EL (cell line): ENCODE data around the gene PABPC3.

Source experiments
- DNase-seq: peaks from one replicate; pipeline ENCODE4 v3.0.0-alpha.2; 2016

Gene PABPC3

GRCh38 chr13:25112695-25113255 is 16.8 kb downstream of the PABPC3 start:
- DNase-seq: no peak

DNA sequence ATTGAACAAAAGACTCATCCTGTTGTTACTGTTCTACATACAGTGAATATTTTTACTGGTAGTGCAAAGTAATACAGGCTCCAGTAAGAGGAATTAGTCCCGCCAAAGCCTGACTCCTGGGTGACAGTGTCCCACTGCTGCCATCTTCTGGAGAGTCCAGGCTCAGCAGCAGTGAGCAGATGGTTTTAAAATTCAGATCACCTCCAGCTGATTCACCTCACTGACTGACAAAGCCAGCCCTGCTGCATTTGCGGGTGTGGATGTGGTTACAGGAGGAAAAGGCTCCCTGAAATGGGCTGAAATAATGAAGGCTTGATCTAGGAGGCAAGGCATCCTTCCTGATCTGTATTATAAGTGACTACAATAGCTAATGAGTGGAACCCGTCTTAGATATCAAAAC is 18.3 kb downstream of the PABPC3 start:
- DNase-seq: peak; percentile 66

DNA sequence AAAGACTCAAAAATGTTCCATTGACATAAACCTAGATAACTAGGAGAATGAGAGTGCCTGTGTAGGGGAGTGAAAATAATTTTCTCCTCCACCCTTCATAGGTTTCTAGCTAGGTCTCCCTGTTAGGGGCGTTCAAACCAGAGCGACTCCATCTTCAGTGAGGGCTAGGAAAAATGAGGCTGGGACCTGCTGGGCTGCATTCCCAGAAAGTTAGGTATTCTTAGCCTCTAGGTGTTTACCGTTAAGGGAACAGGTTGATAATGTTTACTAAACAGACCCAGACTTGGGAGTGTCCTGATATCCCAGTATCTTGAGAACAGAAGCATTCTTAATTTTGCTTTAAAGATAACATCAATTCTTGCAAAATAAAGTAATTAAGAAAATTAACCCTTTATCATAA is 20.1 kb downstream of the PABPC3 start:
- DNase-seq: no peak

- DNase-seq: no peak
Measured at GRCh38 chr13:25117312-25117711, 21.4 kb downstream of the PABPC3 start.

- DNase-seq: no peak
Measured at GRCh38 chr13:25118378-25118905, 22.5 kb downstream of the PABPC3 start.

DNA sequence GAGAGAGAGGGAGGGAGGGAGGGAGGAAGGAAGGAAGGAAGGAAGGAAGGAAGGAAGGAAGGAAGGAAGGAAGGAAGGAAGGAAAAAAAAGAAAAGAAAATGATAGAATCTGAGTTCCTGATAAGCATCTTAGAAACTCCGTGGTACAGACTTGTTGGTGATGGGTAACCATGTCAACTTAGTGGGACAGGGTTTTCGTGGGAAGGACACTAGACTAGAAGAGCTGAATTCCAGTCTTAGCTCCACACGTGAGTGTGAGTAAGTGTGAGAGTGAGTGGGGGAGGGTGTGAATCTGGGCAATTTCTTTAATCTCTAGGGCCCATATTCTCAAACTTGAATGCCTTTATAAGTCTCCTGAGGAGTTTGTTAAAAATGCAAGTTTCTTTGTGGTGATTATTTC is 35.0 kb downstream of the PABPC3 start:
- no peak for DNase-seq

DNA sequence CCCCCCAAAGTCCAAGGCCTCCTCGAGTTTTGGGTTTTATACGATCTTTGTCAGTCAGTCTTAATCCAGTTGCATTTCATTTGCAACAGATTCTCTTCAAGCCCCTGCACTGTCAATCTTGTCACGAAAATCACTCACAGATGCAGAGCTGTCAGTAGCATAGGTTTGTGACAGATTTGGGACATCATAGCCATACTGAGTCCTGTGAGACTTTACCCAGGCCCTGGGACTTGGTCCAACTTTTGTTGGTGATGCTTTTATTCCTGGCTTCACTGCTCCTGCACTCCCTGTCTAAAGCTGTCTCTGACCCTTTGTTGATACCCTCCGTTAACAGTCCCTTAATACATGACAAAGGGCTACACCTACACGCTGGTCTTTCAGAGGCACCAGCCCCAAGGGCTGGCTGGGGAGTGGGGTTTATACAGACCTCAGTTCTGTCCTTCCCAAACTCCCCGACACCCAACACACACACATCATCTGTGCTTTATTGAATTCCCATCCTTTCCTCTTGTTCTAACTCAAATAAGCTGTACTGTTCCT is 36.0 kb downstream of the PABPC3 start:
- no peak for DNase-seq

DNA sequence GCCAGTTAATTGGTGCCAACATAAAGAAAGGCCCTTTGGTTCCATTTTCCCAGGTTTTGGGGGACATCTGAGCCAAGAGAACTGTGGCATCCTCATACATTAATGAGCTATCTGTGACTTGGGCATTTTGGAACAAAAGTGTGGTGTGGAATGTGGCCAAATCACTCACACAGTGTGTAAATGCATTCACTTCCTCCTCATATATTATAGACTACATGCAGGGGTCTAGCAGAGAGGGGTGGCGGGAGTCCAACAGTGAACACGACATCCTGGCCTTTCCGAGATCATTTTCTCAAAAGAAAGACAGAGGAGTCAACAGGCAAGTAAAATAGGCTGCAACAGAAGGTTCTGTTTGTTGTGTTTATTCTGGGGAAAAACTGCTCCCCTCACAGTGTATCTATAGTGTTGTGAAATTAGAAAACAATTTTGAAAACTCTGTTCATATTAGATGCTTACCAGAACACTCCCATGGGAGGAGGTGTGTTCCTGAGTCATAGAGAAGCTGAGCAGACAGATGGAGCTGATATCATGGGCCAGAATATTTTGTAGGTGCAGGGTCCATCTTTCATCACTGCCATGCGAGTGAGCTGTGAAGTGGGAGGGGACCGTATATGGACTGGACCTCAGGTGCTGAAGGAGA is 36.9 kb downstream of the PABPC3 start:
- no peak for DNase-seq

- no peak for DNase-seq
Measured at GRCh38 chr13:25135896-25136295, 40.0 kb downstream of the PABPC3 start.

GRCh38 chr13:25136880-25137787 is 41.2 kb downstream of the PABPC3 start:
- no peak for DNase-seq

DNA sequence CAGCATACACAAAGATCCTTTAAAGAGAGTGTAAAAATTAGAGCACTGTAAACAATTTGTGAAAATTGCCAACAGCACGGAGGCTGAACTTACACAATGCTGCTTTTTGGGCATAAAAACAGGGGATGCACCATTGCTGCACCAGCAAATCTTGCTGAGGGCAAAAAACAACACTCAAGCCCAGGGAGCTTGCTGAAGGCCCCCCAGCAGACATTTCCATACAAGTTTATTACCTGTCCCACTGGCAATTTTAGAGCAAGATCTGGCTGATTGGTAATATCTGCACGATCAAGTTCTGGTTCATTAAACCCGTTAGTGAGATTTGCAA is 41.8 kb downstream of the PABPC3 start:
- DNase-seq: no peak

DNA sequence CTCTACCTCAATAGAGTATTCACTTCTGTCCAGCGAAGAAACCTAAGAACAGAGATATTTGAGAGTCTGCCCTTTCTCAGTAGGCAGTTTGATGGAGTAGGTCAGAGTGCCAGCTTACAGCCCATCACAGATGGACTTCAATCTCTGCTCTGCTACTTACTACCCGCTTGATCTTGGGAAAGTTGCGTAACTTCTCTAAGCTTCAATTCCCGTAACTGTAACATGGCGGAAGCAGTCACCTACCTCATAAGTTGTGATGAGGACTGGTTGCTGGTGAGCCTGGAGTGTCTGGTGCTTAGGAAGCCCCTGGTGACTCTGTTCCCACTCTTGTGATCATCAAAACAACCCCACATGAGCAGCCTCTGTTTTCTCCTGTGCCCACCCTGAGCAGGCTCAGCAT is 45.1 kb downstream of the PABPC3 start:
- DNase-seq: no peak

DNA sequence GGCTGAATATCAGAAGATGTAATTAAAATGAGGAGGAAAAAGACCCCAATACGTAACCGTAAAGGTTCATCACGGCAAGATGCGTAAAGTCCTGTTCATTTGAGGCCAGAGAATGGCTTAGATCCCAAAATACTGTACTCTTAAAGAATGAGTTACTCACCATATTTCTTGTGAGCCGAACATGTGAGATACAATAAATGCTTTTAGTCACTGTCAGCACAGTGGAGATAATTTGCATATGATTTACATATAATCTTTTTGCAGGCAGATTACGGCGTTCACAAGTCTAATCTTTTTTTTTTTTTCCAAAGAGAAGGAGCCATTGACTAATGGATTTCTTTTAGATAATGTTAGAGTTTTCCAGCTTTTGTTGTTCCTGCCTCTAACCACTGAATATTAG is 47.8 kb downstream of the PABPC3 start:
- no peak for DNase-seq

DNA sequence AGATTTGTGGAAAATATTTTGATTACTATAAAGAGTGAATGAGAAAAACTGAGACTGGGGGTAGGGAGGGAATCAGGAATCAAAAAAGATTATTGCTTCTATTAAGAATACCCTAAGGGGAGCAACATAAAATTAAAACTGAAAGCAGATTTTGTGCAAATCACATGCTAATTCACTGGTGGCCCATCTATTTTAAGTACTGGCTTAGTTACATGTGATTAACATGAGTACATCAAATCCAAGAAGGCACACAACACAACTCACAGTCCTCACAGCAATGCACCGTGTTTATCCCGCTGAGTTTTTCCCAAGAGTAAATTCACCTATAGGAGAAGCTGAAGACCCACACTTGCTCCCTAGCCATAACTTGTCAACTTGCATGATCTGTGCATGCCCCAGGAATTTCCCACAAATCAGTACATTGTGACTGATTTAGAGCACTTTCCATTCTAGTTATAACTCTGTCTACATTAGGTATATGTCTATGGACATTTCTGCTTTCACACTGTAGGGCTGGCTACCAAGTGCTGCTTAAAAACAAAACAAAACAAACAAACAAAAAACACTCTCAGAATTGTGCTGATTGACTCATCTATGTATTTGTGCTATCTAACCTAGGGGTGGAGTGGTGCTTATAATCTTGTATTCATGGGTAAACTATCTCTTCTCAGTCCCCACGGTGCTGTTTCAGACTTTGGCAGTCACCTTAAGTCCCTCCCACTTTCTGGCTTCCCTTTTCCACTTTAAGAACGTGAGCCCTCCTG is 51.9 kb downstream of the PABPC3 start:
- DNase-seq: no peak

DNA sequence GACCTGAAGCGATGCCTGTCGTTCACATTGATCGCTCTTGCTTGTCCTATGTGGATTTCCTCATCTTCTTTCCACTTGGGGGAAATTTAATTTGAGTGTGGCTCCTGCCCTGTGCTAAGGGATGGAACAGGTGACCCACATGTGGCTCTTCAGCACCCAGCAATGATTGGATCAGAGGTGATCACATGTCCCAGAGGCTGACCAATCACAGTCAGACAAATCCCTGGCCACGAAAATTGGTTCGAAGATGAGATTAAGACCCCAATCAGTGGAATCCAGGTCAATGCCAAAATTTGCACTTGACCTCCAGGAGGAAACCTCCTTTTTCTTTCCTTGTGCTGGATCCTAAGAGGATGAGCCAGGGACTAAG is 52.5 kb downstream of the PABPC3 start:
- no peak for DNase-seq
